Transverse colon (tissue), 4 donors: ENCODE data around the gene HSD17B3. TPM values are rescaled to one million over a fixed set of nuclear protein-coding genes. Genes with fewer than 3 reads are reported as not detected.

Source experiments
- DNase-seq: peaks from one replicate; pipeline ENCODE4 v3.0.0-alpha.2; 2019
- H3K27ac ChIP-seq, 4 donors: fragments of 200-600 bp; sonication (generic); 2 replicates each; pipeline ENCODE4 v1.5.1; 2016 to 2018; ENCODE audit warnings: inconsistent platforms in 4 of 4
- H3K27me3 ChIP-seq: fragments of 200-600 bp; sonication (generic); 2 replicates; pipeline ENCODE4 v1.5.1; 2017; ENCODE audit warnings: inconsistent platforms
- H3K36me3 ChIP-seq, 4 donors: fragments of 200-600 bp; sonication (generic); 2 replicates each; pipeline ENCODE4 v1.5.1; 2017 to 2019; ENCODE audit warnings: inconsistent platforms in 4 of 4
- H3K4me1 ChIP-seq, 4 donors: fragments of 200-600 bp; sonication (generic); 2 replicates each; pipeline ENCODE4 v1.5.1; 2017 to 2020; ENCODE audit warnings: inconsistent platforms in 4 of 4
- H3K4me3 ChIP-seq, 4 donors: fragments of 200-600 bp; sonication (generic); 1 replicate in 1 of 4; 2 replicates in 3 of 4; pipeline versions ENCODE4 v1.5.1 to v1.6.1; 2017 to 2019; ENCODE audit warnings: inconsistent platforms in 4 of 4
- H3K9me3 ChIP-seq, 2 donors: fragments of 200-600 bp; sonication (generic); 2 replicates each; pipeline ENCODE4 v1.5.1; 2017 to 2019; ENCODE audit warnings: inconsistent platforms in 2 of 2
- EP300 ChIP-seq: sonication (generic); formaldehyde crosslinking; IDR thresholded peaks from one replicate; pipeline ENCODE4 v1.6.1; 2017; ENCODE audit warnings: antibody characterized with exemption, low read depth
- POLR2A ChIP-seq: fragments of 450-650 bp; IDR thresholded peaks from one replicate; pipeline ENCODE4 v1.6.1; 2016; ENCODE audit warnings: antibody characterized with exemption, mild to moderate bottlenecking, moderate library complexity
- POLR2AphosphoS5 ChIP-seq, 3 donors: sonication (generic); formaldehyde crosslinking; IDR thresholded peaks; one replicate each; pipeline ENCODE4 v1.6.1; 2016; ENCODE audit warnings: antibody characterized with exemption in 3 of 3
- WGBS, 2 donors: methylation state at CpG; one replicate each; pipeline ENCODE4 v1.1.5; 2018; ENCODE audit warnings: low coverage in 1 of 2; 5-methylcytosine and 5-hydroxymethylcytosine counted together
- in situ Hi-C, 4 donors: fragments of 200-750 bp; cut with MboI; loops; one replicate each; pipeline versions ENCODE4 v1.15.0 to v1.15.1; 2017; ENCODE audit warnings: low sequenced_read_pairs in 3 of 4, low pct_ligation_motif_present in 1 of 4, low pct_unique_long_range_greater_than_20kb in 1 of 4
- intact Hi-C: fragments of 100-400 bp; cut with DNase I; formaldehyde crosslinking; loops from one replicate; pipeline ENCODE4 v1.15.1; 2023; ENCODE audit warnings: low total_unique reads
- total RNA-seq, 4 donors: library from RNA; depleted of rRNA; stranded (reverse); fragments of >200 nt; gene quantifications; one replicate each; pipeline ENCODE4 v1.1.0, GENCODE V29; 2016
- TF ChIP-seq, protein P1 (sequence below), 5 experiments: fragments of 200-600 bp in 3 of 5; fragments of 450-650 bp in 2 of 5; sonication (generic) in 3 of 5; IDR thresholded peaks; 1 replicate in 2 of 5; 2 replicates in 3 of 5; pipeline ENCODE4 v1.5.1; 2016 to 2017; ENCODE audit warnings: antibody characterized with exemption in 5 of 5, inconsistent platforms in 3 of 5, mild to moderate bottlenecking in 2 of 5, moderate library complexity in 1 of 5

The HSD17B3 gene
- total RNA-seq, 4 donors from 2014 or later = 6.0 TPM; not detected in 3

DNA sequence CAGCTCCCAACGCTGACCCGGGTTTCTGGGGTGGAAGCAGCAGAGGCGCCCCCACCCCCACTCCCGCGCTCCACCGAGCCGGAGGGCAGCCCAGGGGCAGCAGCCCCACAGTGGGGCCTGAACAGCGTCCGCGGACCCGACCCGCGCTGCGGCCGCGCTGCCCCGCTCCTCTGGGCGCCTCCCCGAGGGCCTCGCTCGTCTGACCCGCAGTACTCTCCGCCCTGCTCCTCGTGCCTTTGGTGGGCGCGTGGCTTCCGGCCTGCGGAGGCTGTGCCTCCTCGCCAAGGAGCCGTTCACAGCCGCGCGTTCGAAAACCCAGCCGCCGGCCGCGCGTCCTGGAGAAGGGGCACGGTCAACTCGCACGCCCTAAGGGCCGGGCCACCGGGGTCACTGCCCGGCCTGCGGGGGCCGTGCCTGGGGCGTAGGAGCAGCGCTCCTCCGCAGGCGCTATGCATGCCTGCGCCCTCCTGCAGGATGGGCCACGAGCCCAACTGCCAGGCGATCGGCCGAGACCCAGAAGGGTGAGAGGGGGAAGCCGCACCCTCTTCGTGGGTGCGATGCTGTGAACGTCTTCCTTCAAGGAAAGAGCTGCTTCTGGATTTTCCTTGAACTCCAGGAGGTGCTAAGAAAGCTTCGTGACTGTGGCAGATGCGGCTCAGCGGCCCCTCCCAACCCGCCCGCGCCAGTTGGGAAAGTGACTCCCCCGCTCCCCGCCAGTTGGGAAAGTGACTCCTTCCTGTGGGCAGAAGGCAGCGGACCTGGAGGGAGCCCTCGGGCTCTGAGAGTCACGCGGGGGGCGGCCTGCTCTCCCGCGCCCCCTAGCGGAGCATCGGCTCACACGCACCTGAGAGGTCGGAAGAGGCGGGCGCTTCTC lies 82.7 kb downstream of the HSD17B3 start:
- H3K4me3 ChIP-seq = peak overlapping the region in 2 of 4 donors; percentile 8 to 20
- in situ Hi-C loops = loop anchor here in 3 of 4 donors (10.0 to 25.0 kb wide), 3 partner anchors 157 to 494 kb away; no protein-coding TSS in a partner anchor
- no peak overlapping the region for H3K27ac ChIP-seq
- H3K9me3 ChIP-seq = peaks cover 2 to 3% of the 10 kb centered on the region in 2 donors
- H3K36me3 ChIP-seq = no peaks in the 10 kb centered on the region
- H3K4me1 ChIP-seq = peaks cover 0 to 20% (median 9%) of the 10 kb centered on the region in 4 donors
- intact Hi-C loops = loop anchor here (5.0 to 10.0 kb wide), 3 partner anchors 342 to 712 kb away; partner anchors contain the start of gene ERCC6L2
- no peak for TF ChIP-seq POLR2A
- TF ChIP-seq, protein P1, sequence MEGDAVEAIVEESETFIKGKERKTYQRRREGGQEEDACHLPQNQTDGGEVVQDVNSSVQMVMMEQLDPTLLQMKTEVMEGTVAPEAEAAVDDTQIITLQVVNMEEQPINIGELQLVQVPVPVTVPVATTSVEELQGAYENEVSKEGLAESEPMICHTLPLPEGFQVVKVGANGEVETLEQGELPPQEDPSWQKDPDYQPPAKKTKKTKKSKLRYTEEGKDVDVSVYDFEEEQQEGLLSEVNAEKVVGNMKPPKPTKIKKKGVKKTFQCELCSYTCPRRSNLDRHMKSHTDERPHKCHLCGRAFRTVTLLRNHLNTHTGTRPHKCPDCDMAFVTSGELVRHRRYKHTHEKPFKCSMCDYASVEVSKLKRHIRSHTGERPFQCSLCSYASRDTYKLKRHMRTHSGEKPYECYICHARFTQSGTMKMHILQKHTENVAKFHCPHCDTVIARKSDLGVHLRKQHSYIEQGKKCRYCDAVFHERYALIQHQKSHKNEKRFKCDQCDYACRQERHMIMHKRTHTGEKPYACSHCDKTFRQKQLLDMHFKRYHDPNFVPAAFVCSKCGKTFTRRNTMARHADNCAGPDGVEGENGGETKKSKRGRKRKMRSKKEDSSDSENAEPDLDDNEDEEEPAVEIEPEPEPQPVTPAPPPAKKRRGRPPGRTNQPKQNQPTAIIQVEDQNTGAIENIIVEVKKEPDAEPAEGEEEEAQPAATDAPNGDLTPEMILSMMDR (IDR thresholded peaks at IDR 0.05) = peak; percentile 29 to 60 (median 52)
- 73 to 75% methylated on average over 4 to 78 of the region's 81 CpGs for WGBS, 2 donors
- peak; percentile 35 for DNase-seq
- peaks cover 4% of the 10 kb centered on the region for H3K27me3 ChIP-seq

DNA sequence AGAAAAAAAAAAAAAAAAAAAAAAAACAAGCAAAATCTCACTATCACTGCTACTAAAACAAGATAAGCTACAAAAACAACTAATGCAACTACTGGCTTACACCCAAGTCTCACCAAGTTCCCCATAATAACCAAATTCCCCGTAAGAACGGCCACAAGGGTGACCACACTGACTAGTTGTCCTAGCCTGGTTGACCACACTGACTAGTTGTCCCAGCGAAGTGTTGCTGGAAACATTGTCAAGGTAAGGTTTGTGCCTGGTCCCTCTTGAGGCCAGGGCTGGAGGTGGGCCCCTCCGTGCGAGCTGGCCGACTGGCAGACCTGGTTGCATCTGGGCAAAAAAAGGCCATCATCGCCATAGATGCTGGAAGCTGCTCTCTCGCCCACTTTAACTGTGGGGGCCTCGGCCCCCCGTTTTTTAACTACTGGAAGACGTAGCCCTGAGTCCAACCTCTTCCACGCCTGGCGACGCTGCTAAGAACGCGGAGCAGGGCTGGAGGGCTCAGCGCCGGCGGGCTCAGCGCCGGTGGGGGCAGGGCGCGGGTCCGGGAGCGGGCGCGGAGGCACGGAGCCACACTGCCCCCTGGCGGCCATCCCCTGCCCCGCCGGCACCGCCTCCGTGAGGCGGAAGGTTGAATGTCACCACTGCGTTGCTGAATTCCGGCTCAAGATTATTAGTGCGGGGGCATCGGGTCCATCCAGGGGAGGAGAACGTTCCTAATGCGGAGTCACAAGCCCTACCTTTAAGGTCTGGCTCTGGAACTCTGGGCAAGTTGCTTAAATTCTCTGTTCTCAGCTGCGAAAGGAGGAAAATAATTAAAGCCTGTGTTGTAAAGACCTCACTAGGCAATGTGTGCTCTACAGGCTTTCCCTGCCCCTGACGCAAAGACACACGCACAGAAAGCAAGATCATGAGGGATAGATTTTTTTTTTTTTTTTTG lies 84.0 kb downstream of the HSD17B3 start:
- in situ Hi-C loops = loop anchor here in 3 of 4 donors (10.0 to 25.0 kb wide), 3 partner anchors 156 to 493 kb away; no protein-coding TSS in a partner anchor
- peak overlapping the region in 3 of 4 donors; percentile 22 to 51 (median 28) for H3K4me3 ChIP-seq
- TF ChIP-seq POLR2A (no peak), EP300 (no peak), POLR2AphosphoS5 (IDR thresholded peaks at IDR 0.05) (peak in 1 of 3 donors; percentile 31)
- TF ChIP-seq, protein P1 (IDR thresholded peaks at IDR 0.05) = peak; percentile 90 to 99 (median 99)

DNA sequence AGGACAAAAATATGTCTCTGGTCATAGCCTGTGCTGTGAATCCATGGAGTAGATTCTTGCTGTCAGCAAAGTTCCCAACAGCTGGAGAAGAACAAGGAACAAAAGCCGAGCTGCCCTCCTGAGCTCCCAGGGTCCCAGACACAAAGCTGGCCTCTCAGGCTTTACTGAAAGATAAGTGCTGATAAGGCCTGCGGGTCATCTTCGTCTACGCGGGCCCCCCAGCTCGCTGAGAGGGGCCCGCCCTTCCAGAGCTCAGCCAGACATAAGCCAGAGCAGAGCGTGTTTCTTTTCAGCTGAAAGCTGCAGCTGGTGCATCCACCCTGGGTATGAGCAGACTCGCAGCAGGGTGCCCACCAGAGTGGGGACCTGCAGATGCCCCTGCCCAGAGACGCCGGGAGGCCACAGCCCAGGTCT lies 84.7 kb downstream of the HSD17B3 start:
- peak; percentile 13 for DNase-seq
- peak overlapping the region; percentile 45 to 77 (median 55) for H3K27ac ChIP-seq
- H3K4me3 ChIP-seq = peak overlapping the region in 1 of 4 donors; percentile 51
- H3K36me3 ChIP-seq = no peaks in the 10 kb centered on the region
- no peaks in the 10 kb centered on the region for H3K9me3 ChIP-seq
- no peaks in the 10 kb centered on the region for H3K27me3 ChIP-seq
- intact Hi-C loops = loop anchor here (5.0 to 10.0 kb wide), 3 partner anchors 340 to 710 kb away; partner anchors contain the start of gene ERCC6L2
- peaks cover 0 to 20% (median 9%) of the 10 kb centered on the region in 4 donors for H3K4me1 ChIP-seq
- WGBS, 2 donors = 29% methylated on average over 7 of the region's 11 CpGs; no CpG with 5 or more reads in 1 of the 2 donors
- TF ChIP-seq POLR2AphosphoS5 (IDR thresholded peaks at IDR 0.05) = no peak
- no peak for TF ChIP-seq EP300
- TF ChIP-seq POLR2A = no peak
- TF ChIP-seq, protein P1 (IDR thresholded peaks at IDR 0.05) = no peak
- in situ Hi-C loops = loop anchor here in 3 of 4 donors (10.0 to 25.0 kb wide), 3 partner anchors 155 to 492 kb away; no protein-coding TSS in a partner anchor

More for the DNA sequence above, 84.0 kb downstream of the HSD17B3 start:
- Histone ChIP-seq H3K9me3 (no peaks in the 10 kb centered on the region), H3K27ac (peak overlapping the region; percentile 50 to 77 (median 55)), H3K27me3 (peaks cover 4% of the 10 kb centered on the region), H3K36me3 (no peaks in the 10 kb centered on the region), H3K4me1 (peaks cover 0 to 20% (median 9%) of the 10 kb centered on the region in 4 donors)
- WGBS, 2 donors = 0 to 4% methylated on average over 7 to 30 of the region's 43 CpGs
- intact Hi-C loops = loop anchor here (5.0 to 10.0 kb wide), 3 partner anchors 341 to 711 kb away; partner anchors contain the start of gene ERCC6L2
- peak; percentile 82 for DNase-seq
